HepG2 (cell line): ENCODE measurements around the gene PNKP. TPM values are rescaled to one million over a fixed set of nuclear protein-coding genes. Genes with fewer than 3 reads are reported as not detected.

Experiments
- ATAC-seq: fragments of 200-7000 bp; cut with Tn5 transposase; 3 replicates; pipeline ENCODE4 v1.9.1; 2020; ENCODE audit warnings: mild to moderate bottlenecking, moderate library complexity
- BruUV-seq: library from RNA; stranded (reverse); fragments of 400-500 nt; replicated peaks from 2 replicates; lab custom pipeline; 2021; lab: Mats Ljungman, UMichigan
- CTCF ChIA-PET: fragments of 300-600 bp; formaldehyde crosslinking; extraction: SDS; loops from one replicate; lab custom pipeline; 2021; ENCODE audit warnings: low total read pairs, inconsistent platforms, low intra/inter-chr PET ratio; lab: Yijun Ruan, JAX
- POLR2A ChIA-PET: fragments of 350-600 bp; sonication (Branson Sonifier 250); formaldehyde crosslinking; loops from one replicate; lab custom pipeline; 2020; ENCODE audit warnings: antibody characterized with exemption, inconsistent platforms; lab: Yijun Ruan, JAX
- DNase-seq: peaks from one replicate; pipeline ENCODE4 v3.0.0-alpha.2; 2015; ENCODE audit warnings: low spot score
- FAIRE-seq: peaks from 3 replicates; lab custom pipeline; 2011; peaks lifted over from hg19 to GRCh38; lab: Jason Lieb, UNC
- H2AFZ ChIP-seq: one replicate; pipeline ENCODE4 v1.6.1; 2011; ENCODE audit warnings: low read length, inconsistent platforms
- H3K27ac ChIP-seq: fragments of 300-600 bp; 3 replicates; pipeline ENCODE4 v1.8.0; 2011; ENCODE audit warnings: mixed run types, mild to moderate bottlenecking, mixed read lengths, low read length, inconsistent platforms; ENCODE audit not compliant: insufficient read depth; ENCODE audit errors: extremely low read length
- H3K27me3 ChIP-seq, 2 experiments: fragments of 200-600 bp in 1 of 2; 2 replicates in 1 of 2; 3 replicates in 1 of 2; pipeline versions ENCODE4 v1.6.0 to v1.8.0; 2011; ENCODE audit warnings: low read length in 2 of 2, mild to moderate bottlenecking in 2 of 2, moderate library complexity in 2 of 2, inconsistent platforms in 1 of 2; ENCODE audit not compliant: insufficient read depth in 2 of 2, control insufficient read depth in 1 of 2
- H3K36me3 ChIP-seq, 2 experiments: fragments of 200-600 bp in 1 of 2; replicated peaks in 1 of 2; 2 replicates in 1 of 2; 3 replicates in 1 of 2; pipeline versions ENCODE4 v1.5.1 to v1.8.0; 2011; ENCODE audit warnings: low read length in 2 of 2, inconsistent platforms in 1 of 2; ENCODE audit not compliant: insufficient read depth in 2 of 2, control insufficient read depth in 1 of 2
- H3K4me1 ChIP-seq: 2 replicates; pipeline ENCODE4 v1.5.1; 2012; ENCODE audit warnings: low read length, inconsistent platforms; ENCODE audit not compliant: insufficient read depth
- H3K4me2 ChIP-seq: 2 replicates; pipeline ENCODE4 v1.6.0; 2011; ENCODE audit warnings: low read depth, low read length, inconsistent platforms
- H3K4me3 ChIP-seq, 3 experiments: fragments of 200-600 bp in 1 of 3; sonication (generic), shearing (Covaris generic) in 1 of 3; replicated peaks in 1 of 3; 2 replicates each; pipeline ENCODE4 v1.5.1; 2011 to 2016; ENCODE audit warnings: low read length in 3 of 3, inconsistent platforms in 2 of 3, low read depth in 2 of 3, mild to moderate bottlenecking in 2 of 3, control low read depth in 1 of 3, mixed read lengths in 1 of 3; ENCODE audit not compliant: insufficient read depth in 1 of 3
- H3K79me2 ChIP-seq: one replicate; pipeline ENCODE4 v1.6.1; 2011; ENCODE audit warnings: low read length, inconsistent platforms; ENCODE audit not compliant: insufficient read depth
- H3K9ac ChIP-seq: 2 replicates; pipeline ENCODE4 v1.6.0; 2011; ENCODE audit warnings: mild to moderate bottlenecking, low read depth, low read length, inconsistent platforms; ENCODE audit not compliant: insufficient read depth
- H3K9me3 ChIP-seq: 2 replicates; pipeline ENCODE4 v1.5.1; 2012; ENCODE audit warnings: mild to moderate bottlenecking, low read length
- H4K20me1 ChIP-seq: 2 replicates; pipeline ENCODE4 v1.6.0; 2011; ENCODE audit warnings: inconsistent platforms, mild to moderate bottlenecking, low read length, moderate library complexity; ENCODE audit not compliant: insufficient read depth
- AGO1 ChIP-seq: fragments of 200-400 bp; formaldehyde crosslinking; IDR thresholded peaks from 2 replicates; pipeline ENCODE4 v1.6.1; 2017; ENCODE audit warnings: mild to moderate bottlenecking, low read depth, low read length, moderate library complexity; ENCODE audit not compliant: poor library complexity, severe bottlenecking
- DPF2 ChIP-seq: sonication (generic); formaldehyde crosslinking; IDR thresholded peaks from 2 replicates; pipeline ENCODE4 v1.4.0; 2020; ENCODE audit warnings: mild to moderate bottlenecking, low read depth, missing genetic modification reagents, borderline replicate concordance
- FOXK2 ChIP-seq: fragments of 450-650 bp; IDR thresholded peaks from 2 replicates; pipeline ENCODE4 v1.6.1; 2016
- JARID2 ChIP-seq: sonication (generic); formaldehyde crosslinking; IDR thresholded peaks from 2 replicates; pipeline ENCODE4 v1.8.1; 2023; ENCODE audit warnings: missing genetic modification reagents, inconsistent platforms; ENCODE audit not compliant: insufficient replicate concordance
- JDP2 ChIP-seq: sonication (generic); formaldehyde crosslinking; IDR thresholded peaks from 2 replicates; pipeline ENCODE4 v1.8.1; 2022; ENCODE audit warnings: missing genetic modification reagents, borderline replicate concordance
- MIER2 ChIP-seq: IDR thresholded peaks from 2 replicates; pipeline ENCODE4 v1.6.1; 2016; ENCODE audit warnings: missing biosample characterization, missing genetic modification reagents
- MXI1 ChIP-seq: IDR thresholded peaks from 3 replicates; pipeline ENCODE4 v1.6.1; 2012; ENCODE audit warnings: low read depth, low read length, inconsistent platforms, borderline replicate concordance
- NFYB ChIP-seq: sonication (generic); formaldehyde crosslinking; IDR thresholded peaks from 2 replicates; pipeline ENCODE4 v1.4.0; 2020; ENCODE audit warnings: missing genetic modification reagents
- NPAS2 ChIP-seq: sonication (generic); formaldehyde crosslinking; IDR thresholded peaks from 2 replicates; pipeline ENCODE4 v1.8.0; 2022; ENCODE audit warnings: mild to moderate bottlenecking, missing genetic modification reagents, borderline replicate concordance
- NR2F6 ChIP-seq, 2 experiments: IDR thresholded peaks; 2 replicates each; pipeline ENCODE4 v1.6.1; 2016; ENCODE audit warnings: antibody characterized with exemption in 1 of 2, mild to moderate bottlenecking in 1 of 2
- REXO4 ChIP-seq: sonication (generic); formaldehyde crosslinking; IDR thresholded peaks from 2 replicates; pipeline ENCODE4 v1.8.0; 2022; ENCODE audit warnings: missing genetic modification reagents, mild to moderate bottlenecking, borderline replicate concordance
- SKI ChIP-seq: fragments of 450-650 bp; IDR thresholded peaks from one replicate; pipeline ENCODE4 v1.6.1; 2018; ENCODE audit warnings: mild to moderate bottlenecking; ENCODE audit not compliant: partially characterized antibody
- TOE1 ChIP-seq: sonication (generic); formaldehyde crosslinking; IDR thresholded peaks from 2 replicates; pipeline ENCODE4 v1.4.0; 2020; ENCODE audit warnings: mild to moderate bottlenecking, missing genetic modification reagents
- ZBTB42 ChIP-seq: sonication (generic); formaldehyde crosslinking; IDR thresholded peaks from 2 replicates; pipeline ENCODE4 v1.5.0; 2020; ENCODE audit warnings: mild to moderate bottlenecking, missing genetic modification reagents
- ZNF616 ChIP-seq: sonication (generic); formaldehyde crosslinking; IDR thresholded peaks from 2 replicates; pipeline ENCODE4 v1.5.0; 2020; ENCODE audit warnings: low read depth, mild to moderate bottlenecking, missing genetic modification reagents
- ZNF737 ChIP-seq: sonication (generic); formaldehyde crosslinking; IDR thresholded peaks from 2 replicates; pipeline ENCODE4 v1.5.0; 2020; ENCODE audit warnings: missing genetic modification reagents, mild to moderate bottlenecking, borderline replicate concordance
- ZSCAN22 ChIP-seq: sonication (generic); formaldehyde crosslinking; IDR thresholded peaks from 2 replicates; pipeline ENCODE4 v1.4.0; 2020; ENCODE audit warnings: mild to moderate bottlenecking, missing genetic modification reagents
- WGBS: methylation state at CpG from one replicate; pipeline ENCODE4 v1.1.6; 2017; ENCODE audit warnings: low lambda C conversion rate; 5-methylcytosine and 5-hydroxymethylcytosine counted together
- in situ Hi-C: cut with HindIII; loops from 2 replicates; pipeline ENCODE4 v1.10.0; 2017; ENCODE audit warnings: low pct_unique_long_range_greater_than_20kb; ENCODE audit not compliant: extremely low pct_ligation_motif_present
- intact Hi-C: fragments of 100-400 bp; cut with micrococcal nuclease; formaldehyde crosslinking; loops from one replicate; pipeline ENCODE4 v1.10.0; 2022; ENCODE audit not compliant: unreplicated experiment
- polyA plus RNA-seq, 8 experiments: library from polyadenylated mRNA; depleted of rRNA in 3 of 8; stranded (reverse) in 7 of 8; unstranded in 1 of 8; fragments of >200 nt; fragmentation: Illumina TruSeq in 4 of 8; extraction: Trizol in 4 of 8; gene quantifications; 2 replicates each; pipeline versions ENCODE4 v1.2.1 to v1.2.3, GENCODE V29; 2011 to 2016; ENCODE audit warnings: low read depth in 4 of 8, missing spikeins in 1 of 8, mixed read lengths in 1 of 8; ENCODE audit not compliant: insufficient read depth in 1 of 8
- total RNA-seq, 5 experiments: library from RNA; depleted of rRNA; stranded (reverse); fragments of >200 nt; fragmentation: Illumina TruSeq; extraction: Trizol; gene quantifications; 2 replicates each; pipeline ENCODE4 v1.2.3, GENCODE V29; 2016; ENCODE audit warnings: low read depth in 1 of 5
- TF ChIP-seq, protein P1 (sequence below): sonication (generic); formaldehyde crosslinking; IDR thresholded peaks from 2 replicates; pipeline ENCODE4 v1.9.0; 2021; ENCODE audit warnings: missing genetic modification reagents, mild to moderate bottlenecking, borderline replicate concordance
- TF ChIP-seq, protein P2 (sequence below): sonication (generic); formaldehyde crosslinking; IDR thresholded peaks from 2 replicates; pipeline ENCODE4 v1.8.1; 2023; ENCODE audit warnings: missing genetic modification reagents, inconsistent platforms, borderline replicate concordance
- TF ChIP-seq, protein P3 (sequence below): sonication (generic); formaldehyde crosslinking; IDR thresholded peaks from 2 replicates; pipeline ENCODE4 v1.4.0; 2020; ENCODE audit warnings: mild to moderate bottlenecking, missing genetic modification reagents

The PNKP gene
- total and polyA plus RNA-seq, 2 of the 13 experiments (the other 11 are each of a cell fraction or from before 2014, with no cell fraction given), result 12.7 to 27.1 TPM

DNA sequence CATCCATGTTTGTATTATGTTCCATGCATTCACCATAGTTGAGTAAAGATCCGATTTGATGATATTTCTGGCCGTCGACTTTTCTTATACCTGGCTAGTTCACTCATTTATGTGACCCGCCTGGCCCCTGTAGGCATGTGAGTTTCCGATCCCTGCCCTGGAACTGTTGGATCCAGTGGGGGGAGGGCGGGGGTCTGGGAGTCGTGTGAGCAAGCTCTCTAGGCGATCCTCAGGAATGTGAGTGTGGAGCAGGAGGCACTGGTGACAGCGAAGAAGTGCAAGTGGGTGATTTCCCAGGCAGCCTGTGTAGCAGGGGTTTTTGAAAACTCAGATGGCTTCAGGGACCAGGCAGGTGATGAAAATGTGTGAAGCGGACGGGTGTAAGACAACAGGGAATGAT is 27.1 kb downstream of the PNKP start:
- H2AFZ ChIP-seq, result no peak overlapping the region
- ATAC-seq, result no peak
- no peak overlapping the region for H3K4me2 ChIP-seq
- no peaks in the 10 kb centered on the region for H3K79me2 ChIP-seq
- no TSS peak for BruUV-seq
- H3K36me3 ChIP-seq, result peaks cover 12 to 30% of the 10 kb centered on the region in 2 experiments; a peak in 4 of 5 replicates
- H4K20me1 ChIP-seq, result no peaks in the 10 kb centered on the region
- CTCF ChIA-PET, result no interaction called here
- H3K4me3 ChIP-seq, result no peak overlapping the region
- in situ Hi-C loops, result no loop called here
- TF ChIP-seq TOE1 (CRISPR knock-in tag), result no peak
- TF ChIP-seq ZSCAN22, result no peak
- TF ChIP-seq REXO4 (CRISPR knock-in tag), result no peak
- TF ChIP-seq NFYB (CRISPR knock-in tag), result no peak
- TF ChIP-seq AGO1, result no peak
- TF ChIP-seq ZBTB42 (CRISPR knock-in tag), result no peak
- TF ChIP-seq DPF2 (CRISPR knock-in tag), result no peak
- no peak for TF ChIP-seq ZNF616 (CRISPR knock-in tag)
- TF ChIP-seq, protein P1, sequence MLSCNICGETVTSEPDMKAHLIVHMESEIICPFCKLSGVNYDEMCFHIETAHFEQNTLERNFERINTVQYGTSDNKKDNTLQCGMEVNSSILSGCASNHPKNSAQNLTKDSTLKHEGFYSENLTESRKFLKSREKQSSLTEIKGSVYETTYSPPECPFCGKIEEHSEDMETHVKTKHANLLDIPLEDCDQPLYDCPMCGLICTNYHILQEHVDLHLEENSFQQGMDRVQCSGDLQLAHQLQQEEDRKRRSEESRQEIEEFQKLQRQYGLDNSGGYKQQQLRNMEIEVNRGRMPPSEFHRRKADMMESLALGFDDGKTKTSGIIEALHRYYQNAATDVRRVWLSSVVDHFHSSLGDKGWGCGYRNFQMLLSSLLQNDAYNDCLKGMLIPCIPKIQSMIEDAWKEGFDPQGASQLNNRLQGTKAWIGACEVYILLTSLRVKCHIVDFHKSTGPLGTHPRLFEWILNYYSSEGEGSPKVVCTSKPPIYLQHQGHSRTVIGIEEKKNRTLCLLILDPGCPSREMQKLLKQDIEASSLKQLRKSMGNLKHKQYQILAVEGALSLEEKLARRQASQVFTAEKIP (CRISPR knock-in tag), result no peak
- TF ChIP-seq NPAS2 (CRISPR knock-in tag), result no peak
- TF ChIP-seq JDP2 (CRISPR knock-in tag), result no peak
- TF ChIP-seq SKI, result no peak
- TF ChIP-seq ZNF737, result no peak
- no peak for TF ChIP-seq NR2F6 (IDR thresholded peaks at IDR 0.05)
- no peak for TF ChIP-seq NR2F6 (CRISPR knock-in tag; IDR thresholded peaks at IDR 0.05)
- TF ChIP-seq FOXK2, result no peak
- no peak for TF ChIP-seq MIER2
- TF ChIP-seq, protein P2, sequence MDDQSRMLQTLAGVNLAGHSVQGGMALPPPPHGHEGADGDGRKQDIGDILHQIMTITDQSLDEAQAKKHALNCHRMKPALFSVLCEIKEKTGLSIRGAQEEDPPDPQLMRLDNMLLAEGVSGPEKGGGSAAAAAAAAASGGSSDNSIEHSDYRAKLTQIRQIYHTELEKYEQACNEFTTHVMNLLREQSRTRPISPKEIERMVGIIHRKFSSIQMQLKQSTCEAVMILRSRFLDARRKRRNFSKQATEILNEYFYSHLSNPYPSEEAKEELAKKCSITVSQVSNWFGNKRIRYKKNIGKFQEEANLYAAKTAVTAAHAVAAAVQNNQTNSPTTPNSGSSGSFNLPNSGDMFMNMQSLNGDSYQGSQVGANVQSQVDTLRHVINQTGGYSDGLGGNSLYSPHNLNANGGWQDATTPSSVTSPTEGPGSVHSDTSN, result no peak
- TF ChIP-seq, protein P3, sequence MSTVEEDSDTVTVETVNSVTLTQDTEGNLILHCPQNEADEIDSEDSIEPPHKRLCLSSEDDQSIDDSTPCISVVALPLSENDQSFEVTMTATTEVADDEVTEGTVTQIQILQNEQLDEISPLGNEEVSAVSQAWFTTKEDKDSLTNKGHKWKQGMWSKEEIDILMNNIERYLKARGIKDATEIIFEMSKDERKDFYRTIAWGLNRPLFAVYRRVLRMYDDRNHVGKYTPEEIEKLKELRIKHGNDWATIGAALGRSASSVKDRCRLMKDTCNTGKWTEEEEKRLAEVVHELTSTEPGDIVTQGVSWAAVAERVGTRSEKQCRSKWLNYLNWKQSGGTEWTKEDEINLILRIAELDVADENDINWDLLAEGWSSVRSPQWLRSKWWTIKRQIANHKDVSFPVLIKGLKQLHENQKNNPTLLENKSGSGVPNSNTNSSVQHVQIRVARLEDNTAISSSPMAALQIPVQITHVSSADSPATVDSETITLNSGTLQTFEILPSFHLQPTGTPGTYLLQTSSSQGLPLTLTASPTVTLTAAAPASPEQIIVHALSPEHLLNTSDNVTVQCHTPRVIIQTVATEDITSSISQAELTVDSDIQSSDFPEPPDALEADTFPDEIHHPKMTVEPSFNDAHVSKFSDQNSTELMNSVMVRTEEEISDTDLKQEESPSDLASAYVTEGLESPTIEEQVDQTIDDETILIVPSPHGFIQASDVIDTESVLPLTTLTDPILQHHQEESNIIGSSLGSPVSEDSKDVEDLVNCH (CRISPR knock-in tag), result no peak
- no peak for TF ChIP-seq JARID2 (CRISPR knock-in tag)
- no peak for TF ChIP-seq MXI1
- TF ChIP-seq, all 625 proteins: peak for 0
- intact Hi-C loops, result no loop called here
- DNase-seq (no peak), FAIRE-seq (no peak)
- no peak overlapping the region for H3K9ac ChIP-seq
- POLR2A ChIA-PET, result no interaction called here
- no peaks in the 10 kb centered on the region for H3K9me3 ChIP-seq
- H3K4me1 ChIP-seq, result peaks cover 12% of the 10 kb centered on the region
- H3K27me3 ChIP-seq, result no peaks in the 10 kb centered on the region
- no peak overlapping the region for H3K27ac ChIP-seq
- WGBS, result 92% methylated on average over 11 of the region's 11 CpGs
